Amniotic stem cell (primary cell): ENCODE results near the gene BEND5.

Experiments
- DNase-seq: peaks from one replicate; lab custom pipeline; 2025; lab: John Stamatoyannopoulos, UW

Gene BEND5

GRCh38 chr1:48720929-48721328 is 55.8 kb downstream of the BEND5 start:
- no peak for DNase-seq

GRCh38 chr1:48718705-48719104 is 58.0 kb downstream of the BEND5 start:
- DNase-seq = no peak

GRCh38 chr1:48718116-48718630 is 58.5 kb downstream of the BEND5 start:
- no peak for DNase-seq

GRCh38 chr1:48717082-48717481 is 59.6 kb downstream of the BEND5 start:
- DNase-seq = no peak

- DNase-seq = no peak
Observed at GRCh38 chr1:48715921-48716320, 60.8 kb downstream of the BEND5 start.

- no peak for DNase-seq
Observed at GRCh38 chr1:48710915-48711314, 65.8 kb downstream of the BEND5 start.

GRCh38 chr1:48710318-48710717 is 66.4 kb downstream of the BEND5 start:
- DNase-seq = no peak

GRCh38 chr1:48704736-48705135 is 72.0 kb downstream of the BEND5 start:
- DNase-seq = no peak

- DNase-seq = no peak
Observed at GRCh38 chr1:48701445-48701844, 75.2 kb downstream of the BEND5 start.

- DNase-seq = no peak
Observed at GRCh38 chr1:48697066-48697707, 79.5 kb downstream of the BEND5 start.

- DNase-seq = no peak
Observed at GRCh38 chr1:48695161-48695560, 81.5 kb downstream of the BEND5 start.

- no peak for DNase-seq
Observed at GRCh38 chr1:48693674-48694320, 82.9 kb downstream of the BEND5 start.

- no peak for DNase-seq
Observed at GRCh38 chr1:48693180-48693579, 83.5 kb downstream of the BEND5 start.

GRCh38 chr1:48692235-48692634 is 84.5 kb downstream of the BEND5 start:
- DNase-seq = no peak

- DNase-seq = no peak
Observed at GRCh38 chr1:48691429-48692001, 85.2 kb downstream of the BEND5 start.

- DNase-seq = no peak
Observed at GRCh38 chr1:48688102-48688760, 88.5 kb downstream of the BEND5 start.

- no peak for DNase-seq
Observed at GRCh38 chr1:48687282-48688045, 89.2 kb downstream of the BEND5 start.

- no peak for DNase-seq
Observed at GRCh38 chr1:48686159-48686558, 90.5 kb downstream of the BEND5 start.

GRCh38 chr1:48684381-48684780 is 92.3 kb downstream of the BEND5 start:
- no peak for DNase-seq

- no peak for DNase-seq
Observed at GRCh38 chr1:48683839-48684238, 92.9 kb downstream of the BEND5 start.

- no peak for DNase-seq
Observed at GRCh38 chr1:48681476-48682305, 95.0 kb downstream of the BEND5 start.
